Measurements from ENCODE around the gene RNF111. TPM values are rescaled to one million over a fixed set of nuclear protein-coding genes. Genes with fewer than 3 reads are reported as not detected.

RNF111 gene
- total RNA-seq, 1 donor from 2014 or later: 39.8 TPM

GRCh38 chr15:59131969-59132562, 144.6 kb downstream of the RNF111 start:
- intact Hi-C loops (cut with DNase I): no loop called here
- Histone ChIP-seq H3K4me1 (no peaks in the 10 kb centered on the region), H3K9me3 (no peaks in the 10 kb centered on the region), H3K27ac (no peak overlapping the region), H3K36me3 (peaks cover 27% of the 10 kb centered on the region), H3K4me3 (no peak overlapping the region), H3K27me3 (ENCODE audit: low read depth) (no peaks in the 10 kb centered on the region)
- TF ChIP-seq CTCF (IDR thresholded peaks at IDR 0.05): no peak
- DNase-seq (no peak), ATAC-seq (no peak)

GRCh38 chr15:59133929-59134427, 146.5 kb downstream of the RNF111 start:
- H3K27ac ChIP-seq: no peak overlapping the region
- H3K4me1 ChIP-seq: no peaks in the 10 kb centered on the region
- no peaks in the 10 kb centered on the region for H3K9me3 ChIP-seq
- DNase-seq: no peak
- peaks cover 39% of the 10 kb centered on the region for H3K36me3 ChIP-seq
- TF ChIP-seq CTCF (IDR thresholded peaks at IDR 0.05): no peak
- ATAC-seq: no peak
- H3K27me3 ChIP-seq (ENCODE audit: low read depth): no peaks in the 10 kb centered on the region
- no peak overlapping the region for H3K4me3 ChIP-seq
- intact Hi-C loops (cut with DNase I): no loop called here

- H3K27me3 ChIP-seq (ENCODE audit: low read depth): no peaks in the 10 kb centered on the region
Observed at GRCh38 chr15:59137566-59137965, 150.1 kb downstream of the RNF111 start.

GRCh38 chr15:59138243-59138642, 150.8 kb downstream of the RNF111 start:
- Histone ChIP-seq H3K27me3 (ENCODE audit: low read depth) (no peaks in the 10 kb centered on the region), H3K27ac (no peak overlapping the region), H3K9me3 (no peaks in the 10 kb centered on the region), H3K4me3 (no peak overlapping the region), H3K36me3 (peaks cover 39% of the 10 kb centered on the region), H3K4me1 (peaks cover 10% of the 10 kb centered on the region)
- DNase-seq (peak; percentile 69), ATAC-seq (peak; percentile 39 to 68)
- intact Hi-C loops (cut with DNase I): no loop called here
- peak; percentile 57 for TF ChIP-seq CTCF (IDR thresholded peaks at IDR 0.05)

More at GRCh38 chr15:59137566-59137965, 150.1 kb downstream of the RNF111 start:
- peaks cover 10% of the 10 kb centered on the region for H3K4me1 ChIP-seq
- H3K9me3 ChIP-seq: no peaks in the 10 kb centered on the region
- intact Hi-C loops (cut with DNase I): no loop called here
- no peak overlapping the region for H3K27ac ChIP-seq
- TF ChIP-seq CTCF (IDR thresholded peaks at IDR 0.05): no peak
- peaks cover 39% of the 10 kb centered on the region for H3K36me3 ChIP-seq
- H3K4me3 ChIP-seq: no peak overlapping the region
- DNase-seq (no peak), ATAC-seq (no peak)

GRCh38 chr15:59140422-59141226, 153.2 kb downstream of the RNF111 start:
- H3K27ac ChIP-seq: no peak overlapping the region
- no peak for DNase-seq
- peaks cover 36% of the 10 kb centered on the region for H3K36me3 ChIP-seq

More at GRCh38 chr15:59140422-59141226, 153.2 kb downstream of the RNF111 start:
- no peak for TF ChIP-seq CTCF (IDR thresholded peaks at IDR 0.05)
- Histone ChIP-seq H3K4me3 (no peak overlapping the region), H3K27me3 (ENCODE audit: low read depth) (no peaks in the 10 kb centered on the region), H3K4me1 (peaks cover 10% of the 10 kb centered on the region), H3K9me3 (no peaks in the 10 kb centered on the region)
- peak; percentile 80 to 81 for ATAC-seq
- intact Hi-C loops (cut with DNase I): no loop called here
